SK-N-SH (cell line): ENCODE results near the gene SKIC8. TPM values are rescaled to one million over a fixed set of nuclear protein-coding genes. Genes with fewer than 3 reads are reported as not detected.

Experiments
- CTCF ChIA-PET: fragments of 300-600, 350-600 bp; formaldehyde crosslinking; extraction: SDS; loops from one replicate; lab custom pipeline; 2021; lab: Yijun Ruan, JAX
- POLR2A ChIA-PET: fragments of 350-600 bp; sonication (Branson Sonifier 250); formaldehyde crosslinking; extraction: SDS; loops from one replicate; lab custom pipeline; 2020; ENCODE audit warnings: antibody characterized with exemption, inconsistent platforms; lab: Yijun Ruan, JAX
- DNase-seq: peaks from one replicate; pipeline ENCODE4 v3.0.0; 2012
- H2AFZ ChIP-seq: fragments of 200-600 bp; sonication (generic); 2 replicates; pipeline ENCODE4 v1.8.1; 2016; ENCODE audit warnings: antibody characterized with exemption, mild to moderate bottlenecking, low read depth
- H3F3A ChIP-seq: fragments of 200-600 bp; sonication (generic); replicated peaks from 2 replicates; pipeline ENCODE3; 2016; ENCODE audit warnings: antibody characterized with exemption, mild to moderate bottlenecking; ENCODE audit not compliant: insufficient read depth
- H3K27ac ChIP-seq, 2 experiments: fragments of 200-500 bp in 1 of 2; fragments of 200-600 bp in 1 of 2; sonication (Bioruptor generic) in 1 of 2; sonication (generic), shearing (Covaris generic) in 1 of 2; 2 replicates each; pipeline versions ENCODE4 v1.5.1 to v1.6.1; 2014 to 2016; ENCODE audit warnings: low read depth in 2 of 2, inconsistent platforms in 1 of 2, low read length in 1 of 2, mild to moderate bottlenecking in 1 of 2, mixed read lengths in 1 of 2
- H3K27me3 ChIP-seq: fragments of 200-600 bp; sonication (generic), shearing (Covaris generic); 2 replicates; pipeline ENCODE4 v1.6.1; 2016; ENCODE audit warnings: mixed run types; ENCODE audit not compliant: insufficient read depth
- H3K36me3 ChIP-seq, 2 experiments: fragments of 200-500 bp in 1 of 2; fragments of 200-600 bp in 1 of 2; sonication (Bioruptor generic) in 1 of 2; sonication (generic) in 1 of 2; replicated peaks in 1 of 2; 2 replicates each; pipeline versions ENCODE3 to v1.5.1; 2014 to 2016; ENCODE audit warnings: low read length in 1 of 2, mild to moderate bottlenecking in 1 of 2; ENCODE audit not compliant: insufficient read depth in 2 of 2, control insufficient read depth in 1 of 2
- H3K4me1 ChIP-seq, 2 experiments: fragments of 200-500 bp in 1 of 2; fragments of 200-600 bp in 1 of 2; sonication (Bioruptor generic) in 1 of 2; sonication (generic), shearing (Covaris generic) in 1 of 2; 2 replicates each; pipeline versions ENCODE4 v1.5.1 to v1.6.1; 2014 to 2016; ENCODE audit warnings: low read depth in 1 of 2, low read length in 1 of 2, mixed run types in 1 of 2; ENCODE audit not compliant: insufficient read depth in 2 of 2, control insufficient read depth in 1 of 2
- H3K4me2 ChIP-seq: fragments of 200-600 bp; sonication (generic), shearing (Covaris generic); 2 replicates; pipeline ENCODE4 v1.6.1; 2017; ENCODE audit warnings: mixed run types
- H3K4me3 ChIP-seq, 2 experiments: fragments of 200-500 bp in 1 of 2; fragments of 200-600 bp in 1 of 2; sonication (Bioruptor generic) in 1 of 2; sonication (generic), shearing (Covaris generic) in 1 of 2; 2 replicates each; pipeline versions ENCODE4 v1.5.1 to v1.8.1; 2014 to 2016; ENCODE audit warnings: low read depth in 2 of 2, inconsistent platforms in 1 of 2, low read length in 1 of 2, mild to moderate bottlenecking in 1 of 2, mixed read lengths in 1 of 2, moderate library complexity in 1 of 2
- H3K79me2 ChIP-seq: fragments of 200-600 bp; sonication (generic); 2 replicates; pipeline ENCODE4 v1.8.1; 2017; ENCODE audit warnings: mild to moderate bottlenecking; ENCODE audit not compliant: insufficient read depth
- H3K9ac ChIP-seq: fragments of 200-600 bp; sonication (generic); 2 replicates; pipeline ENCODE4 v1.6.1; 2017; ENCODE audit warnings: mixed run types
- H3K9me2 ChIP-seq: fragments of 200-600 bp; sonication (generic); 2 replicates; pipeline ENCODE4 v1.6.1; 2017; ENCODE audit warnings: mixed run types
- H3K9me3 ChIP-seq: fragments of 200-600 bp; sonication (generic); 2 replicates; pipeline ENCODE4 v1.6.1; 2017; ENCODE audit warnings: mixed run types, mild to moderate bottlenecking, moderate library complexity
- H4K20me1 ChIP-seq: fragments of 200-600 bp; sonication (generic); 2 replicates; pipeline ENCODE4 v1.6.1; 2017; ENCODE audit warnings: mild to moderate bottlenecking, mixed run types; ENCODE audit not compliant: insufficient read depth
- EP300 ChIP-seq, 2 experiments: IDR thresholded peaks; 2 replicates each; pipeline versions ENCODE4 v1.4.0 to v1.6.1; 2012; ENCODE audit warnings: borderline replicate concordance in 1 of 2, low read depth in 1 of 2, low read length in 1 of 2
- FOSL2 ChIP-seq: IDR thresholded peaks from 2 replicates; pipeline ENCODE4 v1.4.0; 2012; ENCODE audit warnings: low read depth, mild to moderate bottlenecking, moderate library complexity, borderline replicate concordance
- FOXM1 ChIP-seq: IDR thresholded peaks from 2 replicates; pipeline ENCODE4 v1.4.0; 2012; ENCODE audit warnings: low read depth, mild to moderate bottlenecking
- JUND ChIP-seq: IDR thresholded peaks from 2 replicates; pipeline ENCODE4 v1.4.0; 2012
- MEF2A ChIP-seq: IDR thresholded peaks from 2 replicates; pipeline ENCODE4 v1.4.0; 2012; ENCODE audit warnings: low read depth, borderline replicate concordance
- MXI1 ChIP-seq: IDR thresholded peaks from 2 replicates; pipeline ENCODE4 v1.6.1; 2012; ENCODE audit warnings: mild to moderate bottlenecking, low read depth, low read length, improper control_type of control experiment
- NFIC ChIP-seq: IDR thresholded peaks from 2 replicates; pipeline ENCODE4 v1.4.0; 2012; ENCODE audit warnings: borderline replicate concordance
- NRF1 ChIP-seq: IDR thresholded peaks from 2 replicates; pipeline ENCODE4 v1.6.1; 2012; ENCODE audit warnings: low read depth, mild to moderate bottlenecking, low read length
- POLR2AphosphoS5 ChIP-seq: IDR thresholded peaks from 2 replicates; pipeline ENCODE4 v1.6.1; 2012; ENCODE audit warnings: low read depth, low read length
- RFX5 ChIP-seq: IDR thresholded peaks from 2 replicates; pipeline ENCODE4 v1.6.1; 2012; ENCODE audit warnings: mild to moderate bottlenecking, improper control_type of control experiment, low read length
- RXRA ChIP-seq: IDR thresholded peaks from 2 replicates; pipeline ENCODE4 v1.4.0; 2012; ENCODE audit warnings: low read depth, mild to moderate bottlenecking, borderline replicate concordance
- SMC3 ChIP-seq: IDR thresholded peaks from 2 replicates; pipeline ENCODE4 v1.6.1; 2012; ENCODE audit warnings: low read depth, low read length, improper control_type of control experiment
- TCF12 ChIP-seq: IDR thresholded peaks from 2 replicates; pipeline ENCODE4 v1.4.0; 2012
- TEAD4 ChIP-seq: IDR thresholded peaks from 2 replicates; pipeline ENCODE4 v1.4.0; 2012; ENCODE audit warnings: mild to moderate bottlenecking, borderline replicate concordance; ENCODE audit not compliant: insufficient read depth
- WGBS: methylation state at CpG from one replicate; pipeline ENCODE4 v1.1.6; 2017; ENCODE audit warnings: low lambda C conversion rate; 5-methylcytosine and 5-hydroxymethylcytosine counted together
- polyA plus RNA-seq, 3 experiments: library from polyadenylated mRNA; depleted of rRNA; stranded (reverse); fragments of >200 nt; gene quantifications; 2 replicates each; pipeline ENCODE4 v1.2.3, GENCODE V29; 2012
- TF ChIP-seq, protein P1 (sequence below): fragments of 150-350 bp; IDR thresholded peaks from 2 replicates; pipeline ENCODE4 v1.6.1; 2016; ENCODE audit warnings: mild to moderate bottlenecking, low read depth, low read length
- TF ChIP-seq, protein P2 (sequence below): IDR thresholded peaks from 2 replicates; pipeline ENCODE4 v1.4.0; 2012; ENCODE audit warnings: low read depth
- TF ChIP-seq, protein P3 (sequence below): IDR thresholded peaks from 2 replicates; pipeline ENCODE4 v1.4.0; 2012; ENCODE audit warnings: low read depth, borderline replicate concordance
- TF ChIP-seq, protein P4 (sequence below): IDR thresholded peaks from 2 replicates; pipeline ENCODE4; 2012
- TF ChIP-seq, protein P5 (sequence below): IDR thresholded peaks from 2 replicates; pipeline ENCODE4 v1.4.0; 2012; ENCODE audit warnings: low read depth, borderline replicate concordance

The SKIC8 gene
- polyA plus RNA-seq, 1 of the 3 experiments (the other 2 are of a cell fraction): 78.8 TPM

DNA sequence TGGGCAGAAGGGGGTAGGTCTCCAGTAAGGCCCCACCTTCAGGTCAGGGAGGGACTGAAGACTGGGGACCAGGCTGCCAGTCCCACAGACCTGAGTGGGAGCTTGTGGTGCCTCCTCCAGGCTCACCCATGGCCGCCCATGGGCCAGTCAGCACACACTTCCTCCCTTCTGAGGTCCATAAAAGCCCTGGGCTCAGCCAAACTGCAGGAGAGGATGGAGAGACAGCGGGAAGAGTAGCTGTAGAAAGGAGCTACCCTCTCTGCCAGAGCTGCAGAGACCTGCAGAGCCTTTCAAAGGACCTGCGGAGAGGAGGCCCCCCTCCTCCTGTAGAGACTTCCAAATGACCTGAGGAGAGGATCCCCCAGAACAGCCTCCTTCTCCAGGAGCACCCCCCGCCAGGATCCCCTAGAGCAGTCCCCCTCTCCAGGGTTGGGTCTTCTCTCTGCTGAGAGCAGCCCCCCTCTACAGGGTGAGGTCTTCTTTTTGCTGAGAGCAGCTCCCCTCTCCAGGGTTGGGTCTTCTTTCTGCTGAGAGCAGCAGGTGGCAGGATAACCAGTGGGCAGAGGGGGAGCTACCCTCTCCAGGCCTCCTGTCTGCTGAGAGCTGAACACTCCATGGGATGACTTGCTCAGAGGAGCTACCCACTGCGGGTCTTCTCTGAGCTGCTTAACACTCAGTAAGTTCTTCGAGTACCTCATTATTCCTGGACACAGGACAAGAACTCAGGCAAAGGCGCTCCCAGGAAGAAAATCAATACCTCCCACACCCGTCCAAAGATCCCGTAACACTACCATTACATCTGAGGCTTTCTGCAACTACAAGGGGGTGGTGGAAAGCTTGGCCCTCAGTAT lies 5.0 kb upstream of the SKIC8 start (continued):
- no peak for TF ChIP-seq MXI1
- TF ChIP-seq, protein P1, sequence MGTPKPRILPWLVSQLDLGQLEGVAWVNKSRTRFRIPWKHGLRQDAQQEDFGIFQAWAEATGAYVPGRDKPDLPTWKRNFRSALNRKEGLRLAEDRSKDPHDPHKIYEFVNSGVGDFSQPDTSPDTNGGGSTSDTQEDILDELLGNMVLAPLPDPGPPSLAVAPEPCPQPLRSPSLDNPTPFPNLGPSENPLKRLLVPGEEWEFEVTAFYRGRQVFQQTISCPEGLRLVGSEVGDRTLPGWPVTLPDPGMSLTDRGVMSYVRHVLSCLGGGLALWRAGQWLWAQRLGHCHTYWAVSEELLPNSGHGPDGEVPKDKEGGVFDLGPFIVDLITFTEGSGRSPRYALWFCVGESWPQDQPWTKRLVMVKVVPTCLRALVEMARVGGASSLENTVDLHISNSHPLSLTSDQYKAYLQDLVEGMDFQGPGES: no peak
- TF ChIP-seq NRF1: no peak

DNA sequence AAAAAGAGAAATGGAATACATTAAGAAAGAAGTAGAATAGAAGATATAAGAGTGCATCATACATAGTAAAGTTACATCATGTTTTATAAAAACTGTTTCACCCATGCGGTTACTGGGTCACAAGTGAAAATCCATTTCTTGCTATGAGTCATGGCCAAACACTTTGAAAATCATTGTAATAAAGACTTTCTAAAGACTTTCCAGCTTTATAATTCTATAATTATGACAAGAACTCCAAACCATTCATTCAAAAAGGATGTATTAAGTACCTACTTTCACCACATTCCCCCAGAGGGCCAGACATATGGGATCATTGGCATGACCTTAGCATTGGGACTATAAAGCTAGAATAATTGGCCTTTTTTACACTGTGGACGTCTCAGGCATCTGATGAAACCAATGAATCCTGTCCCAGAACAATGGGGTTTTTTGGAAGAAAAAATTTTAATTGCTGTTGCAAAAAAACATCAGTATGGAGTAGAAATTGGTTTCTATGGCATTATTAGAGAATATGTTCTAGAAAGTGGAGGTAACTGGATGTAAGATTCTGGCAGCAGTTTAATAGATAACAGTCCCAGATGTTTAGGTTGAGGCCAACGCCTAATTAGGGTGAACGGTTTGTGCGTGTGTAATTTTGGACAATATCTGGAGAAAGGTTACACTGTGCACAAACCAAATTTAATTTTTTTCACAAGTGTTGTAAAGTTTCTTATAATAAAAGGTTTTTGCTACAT lies 3.3 kb upstream of the SKIC8 start:
- Histone ChIP-seq H3K9me2 (no peaks in the 10 kb centered on the region), H3K79me2 (peaks cover 16% of the 10 kb centered on the region), H3F3A (peaks cover 40% of the 10 kb centered on the region), H3K9ac (peak overlapping the region; percentile 16; the same call in 1 of the 2 replicates), H3K9me3 (no peaks in the 10 kb centered on the region), H3K4me1 (peaks cover 15 to 33% of the 10 kb centered on the region in 2 experiments), H4K20me1 (no peaks in the 10 kb centered on the region), H2AFZ (no peak overlapping the region; the same call in 1 of the 2 replicates), H3K36me3 (no peaks in the 10 kb centered on the region), H3K4me2 (no peak overlapping the region), H3K4me3 (no peak overlapping the region), H3K27ac (peak overlapping the region in 1 of 2 experiments; percentile 87; a peak in 2 of 4 replicates), H3K27me3 (no peaks in the 10 kb centered on the region)
- ChIA-PET CTCF (interaction anchor here (31.8 kb wide), 1 partner anchor 106 kb away, joined by 772 read pairs; no protein-coding TSS in a partner anchor), POLR2A (no interaction called here)
- TF ChIP-seq, protein P2, sequence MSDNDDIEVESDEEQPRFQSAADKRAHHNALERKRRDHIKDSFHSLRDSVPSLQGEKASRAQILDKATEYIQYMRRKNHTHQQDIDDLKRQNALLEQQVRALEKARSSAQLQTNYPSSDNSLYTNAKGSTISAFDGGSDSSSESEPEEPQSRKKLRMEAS: peak; percentile 56; the same call in 1 of the 2 replicates
- TF ChIP-seq, protein P1: no peak
- TF ChIP-seq NRF1 (no peak), FOXM1 (peak; percentile 90; the same call in 1 of the 2 replicates), RXRA (peak; percentile 83), POLR2AphosphoS5 (peak; percentile 67; the same call in 1 of the 2 replicates), FOSL2 (peak; percentile 82), MEF2A (peak; percentile 50; the same call in 1 of the 2 replicates), SMC3 (no peak), TEAD4 (peak; percentile 94), NFIC (peak; percentile 53; the same call in 1 of the 2 replicates), RFX5 (no peak), EP300 (IDR thresholded peaks at IDR 0.05; ENCODE audit: borderline replicate concordance in 1 of 2, low read depth in 1 of 2, low read length in 1 of 2) (peak in 1 of 2 experiments; percentile 81; a peak in 2 of 4 replicates), TCF12 (peak; percentile 90), JUND (peak; percentile 83)
- TF ChIP-seq, protein P3, sequence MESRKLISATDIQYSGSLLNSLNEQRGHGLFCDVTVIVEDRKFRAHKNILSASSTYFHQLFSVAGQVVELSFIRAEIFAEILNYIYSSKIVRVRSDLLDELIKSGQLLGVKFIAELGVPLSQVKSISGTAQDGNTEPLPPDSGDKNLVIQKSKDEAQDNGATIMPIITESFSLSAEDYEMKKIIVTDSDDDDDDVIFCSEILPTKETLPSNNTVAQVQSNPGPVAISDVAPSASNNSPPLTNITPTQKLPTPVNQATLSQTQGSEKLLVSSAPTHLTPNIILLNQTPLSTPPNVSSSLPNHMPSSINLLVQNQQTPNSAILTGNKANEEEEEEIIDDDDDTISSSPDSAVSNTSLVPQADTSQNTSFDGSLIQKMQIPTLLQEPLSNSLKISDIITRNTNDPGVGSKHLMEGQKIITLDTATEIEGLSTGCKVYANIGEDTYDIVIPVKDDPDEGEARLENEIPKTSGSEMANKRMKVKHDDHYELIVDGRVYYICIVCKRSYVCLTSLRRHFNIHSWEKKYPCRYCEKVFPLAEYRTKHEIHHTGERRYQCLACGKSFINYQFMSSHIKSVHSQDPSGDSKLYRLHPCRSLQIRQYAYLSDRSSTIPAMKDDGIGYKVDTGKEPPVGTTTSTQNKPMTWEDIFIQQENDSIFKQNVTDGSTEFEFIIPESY: 0 out of 2 replicates have a peak, but pooled peaks have one; percentile 49
- TF ChIP-seq, protein P4, sequence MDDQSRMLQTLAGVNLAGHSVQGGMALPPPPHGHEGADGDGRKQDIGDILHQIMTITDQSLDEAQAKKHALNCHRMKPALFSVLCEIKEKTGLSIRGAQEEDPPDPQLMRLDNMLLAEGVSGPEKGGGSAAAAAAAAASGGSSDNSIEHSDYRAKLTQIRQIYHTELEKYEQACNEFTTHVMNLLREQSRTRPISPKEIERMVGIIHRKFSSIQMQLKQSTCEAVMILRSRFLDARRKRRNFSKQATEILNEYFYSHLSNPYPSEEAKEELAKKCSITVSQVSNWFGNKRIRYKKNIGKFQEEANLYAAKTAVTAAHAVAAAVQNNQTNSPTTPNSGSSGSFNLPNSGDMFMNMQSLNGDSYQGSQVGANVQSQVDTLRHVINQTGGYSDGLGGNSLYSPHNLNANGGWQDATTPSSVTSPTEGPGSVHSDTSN: peak; percentile 86; the same call in 1 of the 2 replicates
- TF ChIP-seq, protein P5, sequence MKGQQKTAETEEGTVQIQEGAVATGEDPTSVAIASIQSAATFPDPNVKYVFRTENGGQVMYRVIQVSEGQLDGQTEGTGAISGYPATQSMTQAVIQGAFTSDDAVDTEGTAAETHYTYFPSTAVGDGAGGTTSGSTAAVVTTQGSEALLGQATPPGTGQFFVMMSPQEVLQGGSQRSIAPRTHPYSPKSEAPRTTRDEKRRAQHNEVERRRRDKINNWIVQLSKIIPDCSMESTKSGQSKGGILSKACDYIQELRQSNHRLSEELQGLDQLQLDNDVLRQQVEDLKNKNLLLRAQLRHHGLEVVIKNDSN: no peak
- WGBS: 45% methylated on average over 5 of the region's 5 CpGs
- no peak for DNase-seq
